Stimulated activated CD8-positive, alpha-beta memory T cell treated with anti-CD3 and anti-CD28 coated beads, Interleukin-4, amount 100 ng/mL, for 24 hours (primary cell): ENCODE results near the gene MOCS1.

Source experiments
- DNase-seq: peaks from one replicate; pipeline ENCODE4 v3.0.0-alpha.2; 2020; ENCODE audit warnings: low read depth

The MOCS1 gene

DNA sequence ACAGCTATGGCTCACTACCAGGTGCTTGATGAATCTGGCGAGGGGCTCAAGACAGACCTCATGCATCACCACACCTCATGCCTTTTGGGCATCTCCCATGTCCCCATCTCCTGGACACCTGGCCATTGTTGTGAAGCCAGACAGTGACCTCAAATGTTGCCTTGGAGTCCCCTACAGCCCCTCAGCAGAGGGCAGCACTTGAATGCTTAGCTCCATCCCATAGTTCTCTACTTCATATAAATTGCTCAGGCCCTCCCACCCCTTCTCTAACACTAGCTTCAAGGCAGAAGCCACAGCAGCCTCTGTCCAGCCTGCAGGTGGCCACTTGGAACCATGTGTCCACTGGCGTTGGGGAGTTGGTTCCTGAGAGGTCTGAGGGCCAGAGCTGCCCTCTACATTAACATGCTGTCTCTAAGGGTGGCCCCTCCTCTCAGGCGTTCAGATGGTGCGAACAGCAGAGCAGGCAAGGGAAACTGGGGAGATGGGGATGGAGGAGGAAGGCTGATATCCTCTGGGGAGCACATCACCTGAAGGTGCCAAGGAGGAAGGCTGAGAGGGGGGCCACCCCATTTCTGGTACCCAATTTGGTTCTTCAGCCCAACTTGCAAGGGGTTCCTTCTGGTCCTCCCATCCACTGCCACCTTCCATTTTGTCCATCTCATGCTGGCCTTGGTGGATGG lies 31.3 kb downstream of the MOCS1 start:
- no peak for DNase-seq

DNA sequence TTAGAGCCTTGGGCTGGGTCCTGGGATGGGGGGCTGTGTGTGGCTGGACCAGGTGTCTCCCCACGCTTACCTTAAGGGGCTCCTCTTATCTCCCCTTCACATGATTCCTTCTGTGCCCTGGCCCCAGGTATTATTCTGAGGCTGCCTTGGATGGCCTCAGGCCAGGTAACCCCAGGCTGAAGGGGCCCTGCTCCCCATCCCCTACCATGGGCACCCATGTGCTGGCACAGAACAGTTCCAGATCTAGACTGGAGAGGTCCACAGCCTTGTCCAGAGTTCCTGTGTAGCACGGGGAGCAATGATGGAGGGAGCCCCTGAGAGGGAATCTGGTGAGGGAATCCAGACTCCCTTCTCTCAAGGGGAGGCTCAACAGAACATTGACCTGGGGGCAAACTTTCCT lies 32.1 kb downstream of the MOCS1 start:
- no peak for DNase-seq

DNA sequence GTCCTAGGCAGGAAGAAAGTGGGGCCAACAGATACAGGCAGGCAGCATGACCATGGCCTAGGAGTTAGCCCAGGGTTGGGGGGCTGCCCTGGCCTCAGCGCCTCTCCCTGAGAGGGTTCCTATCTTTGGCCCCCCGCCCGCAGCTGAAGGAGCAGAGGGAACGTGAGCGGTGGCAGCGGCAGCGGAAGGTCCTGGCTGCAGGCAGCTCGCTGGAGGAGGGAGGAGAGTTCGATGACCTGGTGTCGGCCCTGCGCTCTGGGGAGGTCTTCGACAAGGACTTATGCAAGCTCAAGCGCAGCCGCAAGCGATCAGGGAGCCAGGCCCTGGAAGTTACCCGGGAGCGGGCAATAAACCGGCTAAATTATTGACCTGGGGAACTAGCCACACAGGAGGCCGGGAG lies 32.6 kb downstream of the MOCS1 start:
- no peak for DNase-seq

DNA sequence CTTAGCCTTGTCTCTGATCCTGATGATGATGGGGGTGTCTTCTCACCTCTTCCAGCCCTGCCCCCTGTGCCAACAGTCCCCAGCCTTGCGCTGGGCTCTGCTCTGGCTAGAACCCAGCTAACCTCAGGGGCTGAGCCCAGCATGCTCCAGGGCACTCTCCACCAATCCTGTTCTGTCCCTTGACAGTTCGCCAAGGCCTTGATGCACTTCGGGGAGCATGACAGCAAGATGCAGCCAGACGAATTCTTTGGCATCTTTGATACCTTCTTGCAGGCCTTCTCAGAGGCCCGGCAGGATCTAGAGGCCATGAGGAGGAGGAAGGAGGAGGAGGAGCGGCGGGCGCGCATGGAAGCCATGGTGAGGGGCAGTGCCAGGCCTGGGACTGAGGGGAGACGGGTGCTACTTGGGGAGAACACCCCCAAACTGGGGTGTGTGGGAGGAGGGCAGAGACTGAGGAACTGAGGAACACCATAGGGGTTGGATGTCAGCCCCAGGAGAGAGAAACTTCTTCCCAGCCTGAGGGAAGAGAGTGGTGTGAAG lies 33.1 kb downstream of the MOCS1 start:
- no peak for DNase-seq

DNA sequence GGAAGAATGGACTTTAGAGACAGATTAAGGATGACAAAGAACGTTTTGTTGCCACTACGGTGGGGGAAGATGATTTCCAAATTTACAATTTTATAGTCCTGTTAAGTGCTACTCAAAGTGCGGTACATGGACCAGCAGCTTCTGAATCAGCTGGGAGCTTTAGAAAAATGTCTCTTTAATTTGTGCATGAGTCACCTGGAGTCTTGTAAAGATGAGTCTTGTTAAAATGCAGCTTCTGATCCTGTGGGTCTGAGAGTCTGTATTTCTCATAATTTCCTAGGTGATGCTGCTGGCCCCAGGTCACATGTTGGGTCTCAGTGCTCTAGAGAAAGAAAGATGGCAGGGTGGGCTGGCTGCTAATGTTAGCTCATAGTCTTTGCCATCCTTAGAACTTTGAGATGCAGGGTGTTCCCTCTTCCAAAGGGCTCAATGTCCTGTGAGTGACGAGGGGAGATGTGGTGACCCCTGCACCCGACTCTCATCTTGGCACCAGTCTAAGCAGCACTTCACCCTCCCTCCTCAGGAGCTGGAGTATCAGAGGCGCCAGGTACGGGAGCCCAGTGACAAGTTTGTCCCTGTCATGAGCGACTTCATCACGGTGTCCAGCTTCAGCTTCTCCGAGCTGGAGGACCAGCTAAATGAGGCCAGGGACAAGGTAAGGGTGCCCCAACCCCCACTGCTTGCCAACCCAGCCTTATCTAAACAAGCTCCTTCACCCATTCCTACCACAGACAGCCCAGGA lies 34.5 kb downstream of the MOCS1 start:
- no peak for DNase-seq

DNA sequence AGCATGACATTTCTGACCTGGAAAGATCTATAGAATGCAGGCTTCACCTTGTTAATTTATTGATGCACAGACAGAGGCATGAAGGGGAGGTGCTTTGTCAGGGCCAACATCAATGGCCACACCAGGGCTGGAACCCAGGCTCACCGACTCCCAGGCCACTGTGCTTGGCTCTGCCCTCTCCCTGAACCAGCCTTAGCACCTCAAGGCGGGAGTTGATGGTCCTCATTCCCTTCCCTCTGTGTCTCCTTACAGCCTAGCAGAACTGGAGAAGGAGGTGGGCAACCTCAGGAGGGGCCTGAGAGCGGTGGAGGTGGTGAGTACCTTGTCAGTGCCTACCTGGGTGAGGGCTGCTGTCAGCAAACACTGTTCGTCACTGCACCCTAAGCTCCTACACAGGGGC lies 35.6 kb downstream of the MOCS1 start:
- no peak for DNase-seq

DNA sequence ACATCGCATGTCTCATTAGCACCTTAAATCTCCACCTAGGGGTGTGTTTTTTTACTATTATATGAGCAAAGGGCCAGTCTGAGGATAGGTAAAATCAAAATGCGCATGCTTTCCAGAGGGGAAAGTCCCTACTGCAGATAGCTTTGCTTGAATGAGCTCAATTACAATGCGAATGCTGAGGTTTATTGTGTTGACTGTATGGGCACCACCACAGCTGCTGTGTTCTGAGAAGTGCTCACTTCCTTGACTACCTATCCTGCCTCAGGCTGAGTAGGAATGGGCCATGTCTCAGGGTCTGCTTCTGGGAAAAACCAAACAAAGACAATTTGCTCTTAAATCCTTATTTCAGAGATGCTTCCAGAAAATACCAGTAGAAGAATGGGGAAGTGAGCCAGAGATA lies 36.6 kb downstream of the MOCS1 start:
- no peak for DNase-seq

DNA sequence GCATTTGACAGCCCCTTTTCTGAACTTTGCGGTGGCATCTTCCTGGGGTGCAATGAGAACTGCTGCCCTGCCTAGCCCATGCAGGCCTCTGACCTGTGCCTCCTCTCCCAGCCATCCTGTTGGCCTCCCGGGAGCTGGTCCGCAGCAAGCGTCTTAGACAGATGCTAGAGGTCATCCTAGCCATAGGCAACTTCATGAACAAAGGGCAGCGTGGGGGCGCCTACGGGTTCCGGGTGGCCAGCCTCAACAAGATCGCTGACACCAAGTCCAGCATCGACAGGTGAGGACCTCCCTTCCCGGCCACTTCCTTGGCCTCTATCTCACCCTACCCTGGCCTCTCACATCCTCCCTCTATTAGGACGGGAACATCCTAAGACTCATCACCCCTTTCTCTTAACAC lies 37.6 kb downstream of the MOCS1 start:
- DNase-seq: no peak

DNA sequence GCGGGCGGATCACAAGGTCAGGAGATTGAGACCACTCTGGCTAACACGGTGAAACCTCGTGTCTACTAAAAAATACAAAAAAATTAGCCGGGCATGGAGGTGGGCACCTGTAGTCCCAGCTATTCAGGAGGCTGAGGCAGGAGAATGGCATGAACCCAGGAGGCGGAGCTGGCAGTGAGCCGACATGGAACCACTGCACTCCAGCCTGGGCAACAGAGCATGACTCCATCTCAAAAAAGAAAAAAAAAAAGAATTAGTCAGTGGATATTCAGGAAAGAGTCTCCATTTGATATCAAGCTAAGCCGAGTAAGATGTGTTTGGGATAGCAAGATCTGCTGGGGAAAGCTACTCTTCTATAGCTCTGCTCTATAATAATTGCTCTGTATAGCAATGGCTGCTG lies 41.0 kb downstream of the MOCS1 start:
- no peak for DNase-seq

DNA sequence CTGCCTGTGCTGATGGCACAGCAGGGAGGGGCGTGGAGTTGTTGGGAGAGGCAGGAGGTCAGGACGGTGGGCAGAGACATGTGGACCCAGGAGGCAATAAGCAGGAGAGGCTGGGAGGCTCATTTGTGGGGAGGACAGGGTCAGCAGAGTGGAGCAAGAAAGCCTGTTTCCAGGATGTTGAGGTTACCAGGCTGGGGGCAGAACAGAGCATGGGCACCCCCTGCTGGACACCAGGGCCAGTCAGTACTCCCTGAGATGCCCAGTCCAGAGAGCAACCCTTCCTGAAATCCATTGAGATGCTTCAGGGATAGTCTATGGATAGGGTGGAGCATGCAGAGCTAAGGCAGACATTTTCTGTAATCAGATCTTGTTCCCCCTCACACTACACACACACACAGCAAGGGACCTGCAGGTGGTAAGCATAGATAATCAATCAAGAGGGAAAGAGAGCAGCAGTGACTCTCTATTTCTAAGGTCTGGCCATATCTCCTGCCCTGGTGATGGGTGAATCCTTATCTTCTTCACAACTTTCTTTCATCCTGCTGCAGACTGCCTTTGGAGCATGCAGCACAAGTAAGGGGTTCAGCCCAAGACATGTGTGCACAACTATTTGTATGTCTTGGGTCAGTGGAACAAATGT lies 41.7 kb downstream of the MOCS1 start:
- DNase-seq: no peak

DNA sequence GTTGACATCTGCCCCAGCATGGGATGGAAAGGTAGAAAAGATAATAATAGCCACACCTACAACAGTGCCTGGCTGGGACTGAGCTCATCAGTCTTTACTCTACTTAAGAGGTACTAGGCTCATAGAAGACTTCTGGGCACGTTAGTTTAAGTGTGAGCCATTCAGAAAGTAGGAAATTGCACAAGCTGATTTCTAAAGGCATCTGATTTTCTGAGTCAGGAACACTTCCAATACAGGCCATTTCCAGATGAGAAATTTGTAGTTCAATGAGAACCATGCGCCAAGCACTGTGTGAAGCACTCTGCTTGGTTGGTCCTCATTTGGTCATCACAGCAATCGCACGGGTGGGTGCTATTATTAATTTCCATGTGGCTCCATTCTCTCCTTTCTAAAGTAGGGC lies 42.3 kb downstream of the MOCS1 start:
- DNase-seq: no peak

DNA sequence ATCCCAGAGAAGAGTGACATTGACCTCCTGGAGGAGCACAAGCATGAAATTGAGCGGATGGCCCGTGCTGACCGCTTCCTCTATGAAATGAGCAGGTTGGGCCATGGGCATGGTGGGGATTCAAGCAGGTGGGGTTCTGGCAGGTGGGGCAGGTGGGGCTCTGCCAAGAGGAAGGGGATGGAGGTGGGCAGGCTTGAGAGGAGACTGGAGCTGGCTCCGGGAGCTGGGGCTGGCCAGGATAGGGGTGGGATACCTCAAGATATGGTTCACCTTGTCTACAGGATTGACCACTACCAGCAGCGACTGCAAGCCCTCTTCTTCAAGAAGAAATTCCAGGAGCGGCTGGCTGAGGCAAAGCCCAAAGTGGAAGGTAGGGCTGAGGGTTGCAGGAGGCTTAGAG lies 42.9 kb downstream of the MOCS1 start:
- DNase-seq: no peak

DNA sequence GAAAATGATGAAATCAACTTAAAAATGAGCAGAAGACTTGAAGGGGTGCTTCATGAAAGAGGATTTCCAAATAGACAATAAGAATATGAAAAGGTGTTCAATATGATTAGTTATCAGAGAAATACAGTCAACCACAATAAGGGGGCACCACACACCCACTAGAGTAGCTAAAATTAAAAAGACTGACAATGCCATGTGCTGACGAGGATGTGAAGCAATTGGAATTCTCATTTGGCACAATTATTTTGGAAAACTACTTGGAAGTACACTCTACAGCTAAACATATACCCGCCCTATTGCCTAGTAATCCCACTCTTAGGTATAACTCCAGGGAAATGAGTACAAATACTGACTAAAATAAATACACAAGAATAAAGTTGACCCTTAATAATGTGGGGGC lies 45.0 kb downstream of the MOCS1 start:
- no peak for DNase-seq

DNA sequence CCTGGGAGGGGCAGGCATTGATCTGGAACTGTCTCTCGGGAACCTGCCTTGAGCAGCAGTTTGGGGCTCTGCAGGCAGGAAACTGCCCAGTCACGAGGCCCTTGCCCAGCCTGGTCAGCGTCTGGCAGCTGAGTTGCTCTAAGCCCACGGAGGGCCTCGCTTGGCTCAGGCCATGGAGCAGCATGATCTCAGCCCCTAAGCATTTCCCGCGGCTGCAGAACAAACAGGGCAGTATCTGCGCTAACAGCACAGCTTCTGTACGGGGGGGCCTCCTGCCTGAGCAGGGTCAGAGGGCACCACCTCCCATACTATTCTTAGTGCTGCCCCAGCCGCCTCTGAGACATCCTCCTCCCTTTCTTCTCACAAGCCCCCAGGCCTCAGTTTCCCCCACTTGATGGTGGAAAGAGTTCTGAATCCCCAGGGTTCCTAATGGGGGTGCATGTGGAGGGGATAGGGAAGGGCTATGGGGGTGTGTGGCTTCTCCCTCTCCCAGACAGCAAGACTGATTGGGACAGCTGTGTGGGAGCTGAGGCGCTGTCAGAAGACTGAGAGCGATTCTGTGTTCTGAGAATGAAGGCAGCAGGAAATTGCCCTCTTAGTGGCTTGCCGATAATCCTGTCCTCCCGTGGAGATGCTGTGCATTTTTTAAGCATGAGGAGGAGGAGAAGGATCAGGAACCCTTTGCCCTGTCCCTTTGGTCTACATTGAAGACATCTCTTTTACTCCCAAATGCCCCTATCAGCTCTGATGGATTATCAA lies 46.4 kb downstream of the MOCS1 start:
- no peak for DNase-seq

DNA sequence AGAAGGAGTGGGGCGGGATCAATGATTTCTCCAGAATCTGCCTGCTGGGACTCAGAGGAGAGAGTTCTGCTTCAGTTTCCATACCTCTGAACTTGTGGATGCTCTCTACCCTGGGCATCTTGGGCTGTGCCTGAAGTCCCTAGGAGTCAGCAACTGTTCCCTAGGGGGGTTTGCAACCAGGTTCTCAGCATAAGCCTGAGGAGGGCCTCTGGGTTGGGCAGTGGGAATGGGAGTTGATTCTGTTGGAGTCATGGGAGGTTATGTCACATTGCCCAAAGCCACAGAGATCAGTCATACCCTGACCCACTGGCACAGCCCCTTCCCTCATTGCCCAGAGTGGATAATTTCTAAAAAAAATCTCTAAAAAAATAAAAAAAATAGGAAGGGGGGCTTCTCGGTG lies 47.4 kb downstream of the MOCS1 start:
- no peak for DNase-seq

DNA sequence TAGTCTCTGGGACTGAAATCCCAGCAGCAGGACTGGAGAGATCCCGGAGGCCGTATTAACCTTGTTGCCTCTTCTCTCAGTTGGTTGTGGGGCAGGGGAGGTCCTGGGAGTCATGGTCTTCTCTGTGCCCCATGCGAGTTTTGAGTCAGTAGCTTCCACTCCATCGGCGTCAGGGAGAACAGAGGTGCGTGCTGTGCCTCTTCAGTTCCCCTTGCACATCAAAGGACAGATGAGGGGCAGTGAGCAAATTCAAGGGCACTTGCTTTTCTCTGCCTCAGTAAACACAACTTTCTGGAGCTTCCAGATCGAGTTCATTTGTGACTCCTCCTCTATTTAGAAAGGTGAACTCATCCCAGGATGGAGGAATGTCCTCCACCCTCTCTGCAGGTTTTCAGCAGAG lies 48.6 kb downstream of the MOCS1 start:
- DNase-seq: no peak

DNA sequence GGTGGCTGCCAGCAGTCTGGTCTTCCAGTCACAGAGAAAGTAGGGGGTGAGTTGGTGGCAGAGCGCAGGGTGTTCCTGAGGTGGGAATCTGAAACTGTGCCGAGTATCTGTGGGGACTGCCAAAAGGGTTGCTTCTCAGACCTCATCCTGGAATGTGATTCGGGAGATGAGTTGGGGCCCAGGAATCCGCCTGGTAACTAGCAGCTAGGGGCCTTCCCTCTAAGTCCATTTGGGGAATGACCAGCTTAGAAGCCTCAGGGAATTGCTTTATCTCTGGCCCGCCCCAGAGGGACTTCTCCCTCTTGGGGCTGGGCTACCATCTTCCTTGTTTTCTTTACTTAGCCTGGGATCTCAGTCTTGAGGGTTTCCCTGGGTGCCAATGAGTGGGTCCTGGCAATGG lies 49.6 kb downstream of the MOCS1 start:
- DNase-seq: no peak

DNA sequence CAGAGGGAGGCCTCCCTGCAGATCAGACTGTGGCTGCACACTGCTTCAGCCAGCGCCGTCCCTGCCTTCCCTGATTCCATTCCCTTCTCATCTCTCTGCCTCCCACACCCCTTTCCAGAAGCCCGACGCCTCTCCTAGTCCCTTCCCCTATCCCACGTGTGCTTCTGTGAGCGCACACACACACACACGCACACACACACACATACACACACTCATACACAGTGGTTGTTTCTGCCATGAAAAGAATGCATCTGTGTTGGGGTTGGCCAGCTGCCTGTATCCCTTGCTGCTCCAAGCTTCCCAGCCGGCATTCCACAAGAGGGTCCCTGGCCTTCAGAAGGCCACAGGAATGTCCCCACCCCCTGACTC lies 51.7 kb downstream of the MOCS1 start:
- no peak for DNase-seq

DNA sequence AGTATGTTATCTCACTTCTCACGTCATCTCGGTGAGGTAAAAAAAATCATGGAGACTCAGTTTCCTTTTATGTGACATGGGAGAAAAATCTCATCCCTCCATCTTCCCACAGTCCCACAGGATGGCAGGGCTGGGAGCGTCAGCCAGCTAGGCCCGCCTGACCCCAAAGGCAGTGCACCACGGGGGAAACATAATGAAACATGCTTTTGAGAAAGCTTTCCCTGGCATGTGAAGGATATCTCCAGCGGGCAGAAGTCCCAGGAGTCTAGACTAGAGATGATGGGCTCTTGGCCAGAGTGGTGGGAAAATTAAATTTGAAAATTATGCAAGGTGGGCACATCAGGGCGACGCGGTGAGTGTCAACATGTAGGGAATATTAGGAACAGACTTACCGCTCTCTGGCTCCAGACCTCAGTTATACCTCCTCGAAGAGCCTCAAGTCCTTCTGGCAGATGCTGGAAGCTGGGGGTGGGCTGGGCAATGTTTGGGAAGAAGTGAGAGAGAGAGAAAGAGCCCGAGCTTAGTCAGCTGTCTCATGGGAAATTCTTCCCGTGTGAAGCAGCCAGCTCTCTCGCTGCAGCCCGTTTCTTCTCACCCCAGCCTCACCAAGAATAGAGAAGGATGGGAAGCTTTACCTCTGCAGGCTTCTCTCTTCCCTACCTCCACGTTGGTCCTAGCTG lies 52.3 kb downstream of the MOCS1 start:
- DNase-seq: no peak

DNA sequence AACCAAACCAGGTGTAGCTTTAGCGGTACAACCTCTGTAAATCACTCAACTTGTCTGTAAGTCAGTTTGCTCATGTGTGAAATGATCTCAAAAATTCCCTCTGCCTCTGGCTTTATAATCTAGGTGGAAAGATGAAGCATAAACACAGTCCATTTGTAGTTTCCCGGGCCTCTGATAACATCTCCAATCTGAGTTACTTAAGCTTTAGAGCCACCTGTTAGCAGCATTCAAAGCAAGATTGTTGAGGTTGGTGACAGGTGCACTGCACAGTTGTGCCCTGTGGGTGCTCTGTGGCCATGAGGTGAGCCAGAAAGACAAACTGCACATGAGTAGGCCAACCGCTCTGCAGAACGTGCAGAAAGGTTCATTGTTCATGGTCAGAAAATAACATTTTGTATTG lies 53.7 kb downstream of the MOCS1 start:
- DNase-seq: no peak

DNA sequence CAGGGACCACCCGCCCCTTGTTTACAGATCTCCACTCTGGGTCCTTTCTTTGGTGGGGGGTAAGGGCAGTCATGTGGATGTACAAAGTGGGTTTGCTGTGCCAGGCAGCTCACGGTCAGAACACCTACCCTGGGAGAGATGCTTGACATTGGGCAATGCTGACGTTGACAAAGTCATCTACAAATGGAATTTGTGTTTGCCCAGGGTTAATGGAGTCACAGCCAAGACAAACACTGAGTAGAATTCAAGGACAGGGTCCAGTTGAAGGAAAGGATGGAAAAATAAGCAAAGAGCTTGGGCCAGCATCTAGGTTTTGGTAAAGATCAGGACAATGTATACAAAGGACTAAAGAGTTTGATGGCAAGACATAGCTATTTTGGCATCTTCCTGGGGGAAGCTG lies 54.7 kb downstream of the MOCS1 start:
- no peak for DNase-seq

DNA sequence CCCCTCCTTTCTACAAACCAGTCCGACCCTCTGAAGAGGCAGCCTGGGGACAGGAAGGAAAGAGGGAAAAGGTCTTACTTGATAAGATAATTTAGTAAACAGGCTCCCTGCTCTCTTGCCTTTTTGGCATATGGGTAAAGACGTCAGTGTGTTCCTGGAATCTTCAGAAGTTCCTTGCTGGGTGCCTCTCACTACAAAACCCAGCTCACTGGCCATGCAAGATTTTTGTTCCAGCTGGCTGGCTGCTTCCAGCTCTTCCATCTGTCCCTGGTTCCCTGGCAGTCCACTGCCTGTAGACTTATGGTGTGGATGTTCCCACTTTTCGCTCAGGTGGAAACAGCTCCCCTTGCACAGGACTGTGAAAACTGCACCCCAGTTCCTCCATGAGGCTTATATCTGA lies 57.4 kb downstream of the MOCS1 start:
- no peak for DNase-seq
